ENCODE results near the gene FAM227B.
"Not testable (repeated sequence)": the region's sequence is repeated elsewhere in the genome, so short reads cannot be mapped to it uniquely, and the experiment has no call there.

Gene FAM227B

DNA sequence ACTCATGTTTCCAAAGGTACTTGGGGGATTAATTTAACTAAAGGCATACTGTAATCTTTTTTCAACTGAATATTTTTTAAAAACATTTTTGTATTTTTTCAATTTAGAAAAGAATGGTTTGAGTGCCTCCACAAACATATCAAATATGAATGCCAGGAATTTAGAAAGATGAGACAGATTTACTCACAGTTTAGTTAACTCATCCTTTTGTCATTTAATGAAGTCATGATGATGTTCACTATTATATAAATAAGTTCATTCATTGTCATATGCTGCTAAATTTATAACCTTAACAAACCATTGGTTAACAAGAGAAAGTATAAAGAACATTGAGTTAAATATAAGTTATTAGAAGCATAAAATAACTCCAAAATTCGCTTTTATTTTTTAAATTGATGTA, 147.6 kb downstream of the FAM227B start:
- Histone ChIP-seq H3K9ac (ENCODE audit: low read length) (no peak overlapping the region), H2AFZ (ENCODE audit: low read length) (no peak overlapping the region), H3K4me1 (ENCODE audit: insufficient read depth, low read length, severe bottlenecking) (no peaks in the 10 kb centered on the region), H3K4me2 (ENCODE audit: low read length) (no peak overlapping the region), H3K9me2 (ENCODE audit: low read depth, low read length) (no peaks in the 10 kb centered on the region), H3K4me3 (ENCODE audit: low read depth, low read length, poor library complexity, severe bottlenecking) (no peak overlapping the region), H3K9me3 (ENCODE audit: low read length) (no peaks in the 10 kb centered on the region), H4K20me1 (ENCODE audit: insufficient read depth, low read length) (no peaks in the 10 kb centered on the region), H3K27ac (ENCODE audit: low read depth, low read length, poor library complexity, severe bottlenecking) (no peak overlapping the region), H3K36me3 (ENCODE audit: insufficient read depth, low read length) (no peaks in the 10 kb centered on the region), H3F3A (ENCODE audit: insufficient read depth, low read length) (no peaks in the 10 kb centered on the region), H3K79me2 (ENCODE audit: insufficient read depth, low read length) (no peaks in the 10 kb centered on the region), H3K27me3 (ENCODE audit: insufficient read depth, low read length) (no peaks in the 10 kb centered on the region)
- no peak for TF ChIP-seq EZH2 (IDR thresholded peaks at IDR 0.05; ENCODE audit: borderline replicate concordance, low read length)
- TF ChIP-seq, protein P1, sequence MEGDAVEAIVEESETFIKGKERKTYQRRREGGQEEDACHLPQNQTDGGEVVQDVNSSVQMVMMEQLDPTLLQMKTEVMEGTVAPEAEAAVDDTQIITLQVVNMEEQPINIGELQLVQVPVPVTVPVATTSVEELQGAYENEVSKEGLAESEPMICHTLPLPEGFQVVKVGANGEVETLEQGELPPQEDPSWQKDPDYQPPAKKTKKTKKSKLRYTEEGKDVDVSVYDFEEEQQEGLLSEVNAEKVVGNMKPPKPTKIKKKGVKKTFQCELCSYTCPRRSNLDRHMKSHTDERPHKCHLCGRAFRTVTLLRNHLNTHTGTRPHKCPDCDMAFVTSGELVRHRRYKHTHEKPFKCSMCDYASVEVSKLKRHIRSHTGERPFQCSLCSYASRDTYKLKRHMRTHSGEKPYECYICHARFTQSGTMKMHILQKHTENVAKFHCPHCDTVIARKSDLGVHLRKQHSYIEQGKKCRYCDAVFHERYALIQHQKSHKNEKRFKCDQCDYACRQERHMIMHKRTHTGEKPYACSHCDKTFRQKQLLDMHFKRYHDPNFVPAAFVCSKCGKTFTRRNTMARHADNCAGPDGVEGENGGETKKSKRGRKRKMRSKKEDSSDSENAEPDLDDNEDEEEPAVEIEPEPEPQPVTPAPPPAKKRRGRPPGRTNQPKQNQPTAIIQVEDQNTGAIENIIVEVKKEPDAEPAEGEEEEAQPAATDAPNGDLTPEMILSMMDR (IDR thresholded peaks at IDR 0.05; ENCODE audit: low read length): no peak

DNA sequence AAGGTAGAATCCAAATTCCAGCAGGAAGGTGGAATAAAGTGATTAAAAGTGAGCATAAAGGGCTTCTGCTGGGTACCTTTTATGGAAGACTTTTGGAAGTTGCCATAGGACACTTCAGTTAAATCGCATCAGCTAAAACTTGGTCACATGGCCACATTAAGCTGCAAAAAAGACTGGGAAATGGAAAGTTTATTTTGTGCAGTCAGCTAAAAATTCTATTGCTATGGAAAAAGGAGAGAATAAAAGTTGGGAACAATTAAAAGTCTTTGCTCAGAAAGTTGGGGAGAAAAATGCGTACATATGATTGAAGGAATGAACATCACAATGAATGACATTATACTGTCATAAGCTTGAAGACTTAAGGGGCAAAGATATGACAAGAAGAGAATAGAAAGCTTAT, 148.3 kb downstream of the FAM227B start:
- no peak overlapping the region for H3K4me3 ChIP-seq (ENCODE audit: low read depth, low read length, poor library complexity, severe bottlenecking)
- no peaks in the 10 kb centered on the region for H3K4me1 ChIP-seq (ENCODE audit: insufficient read depth, low read length, severe bottlenecking)
- no peaks in the 10 kb centered on the region for H3K9me2 ChIP-seq (ENCODE audit: low read depth, low read length)
- H2AFZ ChIP-seq (ENCODE audit: low read length): no peak overlapping the region
- H3K27ac ChIP-seq (ENCODE audit: low read depth, low read length, poor library complexity, severe bottlenecking): no peak overlapping the region
- TF ChIP-seq, protein P1 (IDR thresholded peaks at IDR 0.05; ENCODE audit: low read length): no peak
- TF ChIP-seq EZH2 (IDR thresholded peaks at IDR 0.05; ENCODE audit: borderline replicate concordance, low read length): no peak
- no peaks in the 10 kb centered on the region for H3K27me3 ChIP-seq (ENCODE audit: insufficient read depth, low read length)
- no peaks in the 10 kb centered on the region for H3K79me2 ChIP-seq (ENCODE audit: insufficient read depth, low read length)
- H3K9me3 ChIP-seq (ENCODE audit: low read length): no peaks in the 10 kb centered on the region
- no peak overlapping the region for H3K9ac ChIP-seq (ENCODE audit: low read length)
- no peaks in the 10 kb centered on the region for H3F3A ChIP-seq (ENCODE audit: insufficient read depth, low read length)
- H3K4me2 ChIP-seq (ENCODE audit: low read length): no peak overlapping the region
- H4K20me1 ChIP-seq (ENCODE audit: insufficient read depth, low read length): no peaks in the 10 kb centered on the region
- no peaks in the 10 kb centered on the region for H3K36me3 ChIP-seq (ENCODE audit: insufficient read depth, low read length)

DNA sequence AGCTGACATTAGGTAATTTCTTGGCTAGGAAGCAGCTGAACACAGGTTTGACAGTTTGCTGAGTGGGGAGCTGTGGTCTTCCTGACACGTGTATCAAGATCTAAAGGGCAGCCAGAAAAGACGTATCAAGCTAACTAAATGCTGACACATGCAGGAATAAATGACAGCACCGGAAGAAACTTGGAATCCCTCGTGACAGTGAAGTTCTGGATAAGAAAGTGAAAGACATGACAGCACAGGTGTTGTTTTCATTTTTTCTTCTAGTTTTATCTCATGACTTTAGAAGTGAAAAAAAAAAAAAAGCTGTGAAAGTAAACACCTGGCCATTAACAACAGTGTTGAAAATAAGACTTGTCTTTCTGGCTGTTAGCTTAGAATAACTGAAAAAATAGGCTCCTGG, 148.9 kb downstream of the FAM227B start:
- Histone ChIP-seq H3K4me1 (ENCODE audit: insufficient read depth, low read length, severe bottlenecking) (no peaks in the 10 kb centered on the region), H3F3A (ENCODE audit: insufficient read depth, low read length) (no peaks in the 10 kb centered on the region), H3K9me2 (ENCODE audit: low read depth, low read length) (no peaks in the 10 kb centered on the region), H3K27me3 (ENCODE audit: insufficient read depth, low read length) (no peaks in the 10 kb centered on the region), H3K4me3 (ENCODE audit: low read depth, low read length, poor library complexity, severe bottlenecking) (no peak overlapping the region), H4K20me1 (ENCODE audit: insufficient read depth, low read length) (no peaks in the 10 kb centered on the region), H3K27ac (ENCODE audit: low read depth, low read length, poor library complexity, severe bottlenecking) (no peak overlapping the region), H2AFZ (ENCODE audit: low read length) (no peak overlapping the region), H3K9ac (ENCODE audit: low read length) (no peak overlapping the region), H3K79me2 (ENCODE audit: insufficient read depth, low read length) (no peaks in the 10 kb centered on the region), H3K4me2 (ENCODE audit: low read length) (no peak overlapping the region), H3K9me3 (ENCODE audit: low read length) (no peaks in the 10 kb centered on the region), H3K36me3 (ENCODE audit: insufficient read depth, low read length) (no peaks in the 10 kb centered on the region)
- TF ChIP-seq, protein P1 (IDR thresholded peaks at IDR 0.05; ENCODE audit: low read length): no peak
- no peak for TF ChIP-seq EZH2 (IDR thresholded peaks at IDR 0.05; ENCODE audit: borderline replicate concordance, low read length)

DNA sequence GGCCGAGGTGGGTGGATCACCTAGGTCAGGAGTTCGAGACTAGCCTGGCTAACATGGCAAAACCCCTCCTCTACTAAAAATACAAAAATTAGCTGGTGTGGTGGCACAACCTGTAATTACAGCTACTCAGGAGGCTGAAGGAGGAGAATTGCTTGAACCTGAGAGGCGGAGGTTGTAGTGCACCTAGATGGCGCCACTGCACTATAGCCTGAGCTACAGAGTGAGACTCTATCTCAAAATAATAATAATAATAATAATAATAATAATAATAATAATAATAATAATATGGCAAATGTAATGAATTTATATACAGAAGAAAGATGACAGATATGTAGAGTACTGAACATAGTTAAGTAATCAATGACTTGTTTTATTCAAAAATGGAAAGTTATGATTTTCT, 149.4 kb downstream of the FAM227B start:
- H3K79me2 ChIP-seq (ENCODE audit: insufficient read depth, low read length); H3F3A ChIP-seq (ENCODE audit: insufficient read depth, low read length); H3K4me1 ChIP-seq (ENCODE audit: insufficient read depth, low read length, severe bottlenecking); H3K9me2 ChIP-seq (ENCODE audit: low read depth, low read length); H3K4me2 ChIP-seq (ENCODE audit: low read length); H2AFZ ChIP-seq (ENCODE audit: low read length); H3K27me3 ChIP-seq (ENCODE audit: insufficient read depth, low read length); H3K9ac ChIP-seq (ENCODE audit: low read length); H3K36me3 ChIP-seq (ENCODE audit: insufficient read depth, low read length); H4K20me1 ChIP-seq (ENCODE audit: insufficient read depth, low read length); H3K9me3 ChIP-seq (ENCODE audit: low read length); H3K27ac ChIP-seq (ENCODE audit: low read depth, low read length, poor library complexity, severe bottlenecking); H3K4me3 ChIP-seq (ENCODE audit: low read depth, low read length, poor library complexity, severe bottlenecking): not testable (repeated sequence)

Measured in OCI-LY1 (cell line).